ENCODE results near the gene TM9SF1.
"Not testable (repeated sequence)": the region's sequence is repeated elsewhere in the genome, so short reads cannot be mapped to it uniquely, and the experiment has no call there.

The TM9SF1 gene

DNA sequence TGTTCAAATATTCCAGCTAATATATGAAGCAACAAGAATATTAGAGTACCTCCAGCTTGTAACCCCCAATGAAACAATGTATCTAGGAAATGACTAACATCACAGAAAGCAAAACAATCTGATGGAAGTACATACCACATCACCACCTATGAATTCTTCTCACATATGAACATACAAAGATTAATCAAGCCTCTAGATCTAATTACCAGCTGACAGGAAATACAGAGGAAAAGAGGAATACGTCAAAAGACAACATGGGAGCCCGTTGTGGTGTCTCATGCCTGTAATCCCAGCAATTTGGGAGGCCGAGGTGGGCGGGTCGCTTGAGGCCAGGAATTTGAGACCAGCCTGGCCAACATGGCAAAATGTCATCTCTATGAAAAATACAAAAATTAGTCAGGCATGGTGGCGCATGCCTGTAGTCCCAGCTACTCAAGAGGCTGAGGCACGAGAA lies 29.4 kb upstream of the TM9SF1 start:
- no peak for DNase-seq

- DNase-seq = not testable (repeated sequence)
Observed at GRCh38 chr14:24222987-24223386, 27.7 kb upstream of the TM9SF1 start.

GRCh38 chr14:24219521-24219920 lies 24.3 kb upstream of the TM9SF1 start:
- DNase-seq = no peak

- no peak for DNase-seq
Observed at GRCh38 chr14:24219080-24219479, 23.8 kb upstream of the TM9SF1 start.

GRCh38 chr14:24216876-24217275 lies 21.6 kb upstream of the TM9SF1 start:
- not testable (repeated sequence) for DNase-seq

DNA sequence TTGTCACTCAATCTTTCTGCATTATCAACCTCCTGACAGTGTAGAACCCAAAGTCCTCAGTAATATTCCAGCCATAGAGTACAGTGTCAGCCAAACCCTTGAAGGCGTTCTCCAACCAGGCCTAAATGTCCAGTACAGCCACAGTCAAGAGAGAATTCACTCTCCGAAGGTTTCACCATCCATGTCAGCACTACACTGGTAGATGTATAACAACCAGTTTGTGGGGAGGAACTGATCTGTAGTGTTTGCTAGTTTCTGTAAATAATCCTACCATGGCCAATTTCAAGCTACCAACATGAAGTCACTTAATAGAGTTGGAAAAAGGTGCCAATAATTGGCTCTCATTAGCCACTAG lies 21.1 kb upstream of the TM9SF1 start:
- no peak for DNase-seq

- peak; percentile 30 to 78 for DNase-seq
Observed at GRCh38 chr14:24215495-24216344, 20.5 kb upstream of the TM9SF1 start, which contains the start of gene MDP1. TSS of gene MDP1 (minus strand) at chr14:24216066. CDS start at chr14:24215955, 111 bp downstream.

GRCh38 chr14:24213866-24214662 lies 18.8 kb upstream of the TM9SF1 start:
- no peak for DNase-seq

GRCh38 chr14:24212924-24213865 lies 18.0 kb upstream of the TM9SF1 start, which contains the start of gene CHMP4A:
TSS of gene CHMP4A (minus strand) at chr14:24213488. CDS start at chr14:24213439, 49 bp downstream.
- peak; percentile 43 to 65 for DNase-seq

GRCh38 chr14:24211311-24211710 lies 16.1 kb upstream of the TM9SF1 start:
- no peak for DNase-seq

DNA sequence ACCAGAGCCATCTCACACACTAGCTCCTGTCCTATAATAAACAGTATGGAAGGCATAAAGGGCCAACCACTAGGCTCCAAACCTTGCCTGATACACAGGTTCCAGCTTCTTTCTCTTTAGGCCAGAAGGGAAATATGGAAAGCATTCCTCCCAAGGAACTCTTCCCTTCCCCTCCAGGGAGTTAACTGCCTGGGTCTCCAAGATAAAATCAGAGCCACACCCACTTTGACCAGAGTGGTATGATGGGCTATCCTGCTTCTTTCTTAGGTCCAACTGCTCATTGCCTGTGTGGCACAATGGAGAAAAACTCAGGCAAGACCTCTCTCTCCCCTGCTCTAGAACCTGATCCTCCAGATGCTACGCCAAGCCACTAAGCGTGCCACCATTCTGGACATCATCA lies 12.4 kb upstream of the TM9SF1 start:
- no peak for DNase-seq

DNA sequence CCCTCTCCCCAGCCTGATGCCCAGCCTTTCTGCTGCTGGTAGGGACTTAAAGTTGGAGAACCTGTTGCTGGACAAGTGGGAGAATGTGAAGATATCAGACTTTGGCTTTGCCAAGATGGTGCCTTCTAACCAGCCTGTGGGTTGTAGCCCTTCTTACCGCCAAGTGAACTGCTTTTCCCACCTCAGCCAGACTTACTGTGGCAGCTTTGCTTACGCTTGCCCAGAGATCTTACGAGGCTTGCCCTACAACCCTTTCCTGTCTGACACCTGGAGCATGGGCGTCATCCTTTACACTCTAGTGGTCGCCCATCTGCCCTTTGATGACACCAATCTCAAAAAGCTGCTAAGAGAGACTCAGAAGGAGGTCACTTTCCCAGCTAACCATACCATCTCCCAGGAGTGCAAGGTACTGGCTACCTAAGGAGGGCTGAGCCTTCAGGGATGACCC lies 11.9 kb upstream of the TM9SF1 start:
- DNase-seq = no peak

DNA sequence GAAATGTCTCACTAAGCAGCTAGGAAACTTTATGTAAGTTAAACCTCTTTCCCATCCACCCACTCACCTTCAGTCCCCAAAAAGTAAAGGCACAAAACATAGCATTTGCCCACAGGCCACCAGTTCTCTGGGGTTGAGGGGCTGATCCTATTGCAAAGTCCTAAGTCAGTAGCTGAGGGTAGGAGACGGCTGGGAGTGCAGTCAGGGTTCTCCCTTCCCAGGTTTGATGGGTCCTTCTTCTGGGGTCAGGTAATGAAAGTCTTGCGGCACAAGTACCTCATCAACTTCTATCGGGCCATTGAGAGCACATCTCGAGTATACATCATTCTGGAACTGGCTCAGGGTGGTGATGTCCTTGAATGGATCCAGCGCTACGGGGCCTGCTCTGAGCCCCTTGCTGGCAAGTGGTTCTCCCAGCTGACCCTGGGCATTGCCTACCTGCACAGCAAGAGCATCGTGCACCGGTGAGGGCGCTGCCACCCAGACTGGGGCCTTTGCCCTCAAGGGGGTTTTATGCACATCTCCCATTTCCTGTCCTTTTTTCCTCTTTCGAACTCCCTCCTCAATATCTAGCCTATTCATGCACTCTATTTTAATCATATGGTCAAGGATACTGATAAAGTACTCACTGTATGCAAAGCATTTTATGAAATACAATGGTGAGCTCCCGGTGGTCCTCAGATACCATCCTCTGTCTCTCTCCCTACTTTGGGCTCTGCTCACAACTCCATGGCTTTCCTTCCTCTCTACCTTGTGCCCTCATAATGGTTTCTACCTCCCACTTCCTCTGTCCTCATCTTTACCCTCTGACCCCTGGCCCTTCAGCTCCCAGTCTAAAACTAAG lies 11.2 kb upstream of the TM9SF1 start:
- no peak for DNase-seq

DNA sequence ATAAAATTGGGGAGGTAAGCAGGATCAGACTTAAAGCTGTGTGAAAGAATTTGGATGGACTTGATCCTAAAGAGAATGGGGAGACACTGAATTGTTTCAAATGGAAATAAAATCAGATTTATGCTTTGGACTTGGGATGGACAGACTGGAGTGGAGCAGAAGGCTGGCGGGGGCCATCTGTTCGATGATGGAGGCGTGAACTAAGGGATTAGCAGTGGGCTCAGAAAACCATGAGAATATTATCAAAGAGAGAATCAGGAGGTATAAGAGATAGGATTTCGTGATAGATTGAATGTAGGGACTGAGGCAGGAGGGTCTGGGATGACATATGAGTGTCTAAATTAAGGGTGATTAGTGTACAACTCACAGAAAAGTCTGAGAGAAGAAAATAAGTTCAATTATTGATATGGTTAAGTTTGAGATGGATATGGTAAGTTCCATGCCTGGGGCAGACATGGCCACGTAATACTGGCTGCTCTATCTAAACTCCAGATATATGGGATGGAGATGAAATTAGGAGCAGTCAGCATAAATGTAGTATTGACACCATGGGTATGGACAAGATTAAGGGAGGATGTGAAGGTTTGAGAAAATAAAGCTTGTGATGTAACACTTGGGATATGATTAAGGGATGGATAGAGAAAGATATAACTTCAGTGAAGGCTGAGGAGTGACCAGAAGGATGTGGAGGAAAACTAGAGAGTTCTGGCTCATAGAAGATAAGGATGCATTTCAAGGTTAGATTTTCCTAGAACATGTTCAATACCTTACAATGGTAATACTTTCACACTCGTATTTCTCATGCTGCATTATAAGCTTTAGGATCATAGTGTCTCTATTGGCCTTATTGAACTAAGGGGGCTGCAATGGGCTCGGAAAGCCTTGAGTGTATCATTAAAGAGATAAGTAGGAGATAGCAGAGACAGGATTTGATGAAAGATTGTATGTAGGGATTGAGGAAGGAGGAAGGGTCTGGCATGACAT lies 9.2 kb upstream of the TM9SF1 start:
- no peak for DNase-seq

DNA sequence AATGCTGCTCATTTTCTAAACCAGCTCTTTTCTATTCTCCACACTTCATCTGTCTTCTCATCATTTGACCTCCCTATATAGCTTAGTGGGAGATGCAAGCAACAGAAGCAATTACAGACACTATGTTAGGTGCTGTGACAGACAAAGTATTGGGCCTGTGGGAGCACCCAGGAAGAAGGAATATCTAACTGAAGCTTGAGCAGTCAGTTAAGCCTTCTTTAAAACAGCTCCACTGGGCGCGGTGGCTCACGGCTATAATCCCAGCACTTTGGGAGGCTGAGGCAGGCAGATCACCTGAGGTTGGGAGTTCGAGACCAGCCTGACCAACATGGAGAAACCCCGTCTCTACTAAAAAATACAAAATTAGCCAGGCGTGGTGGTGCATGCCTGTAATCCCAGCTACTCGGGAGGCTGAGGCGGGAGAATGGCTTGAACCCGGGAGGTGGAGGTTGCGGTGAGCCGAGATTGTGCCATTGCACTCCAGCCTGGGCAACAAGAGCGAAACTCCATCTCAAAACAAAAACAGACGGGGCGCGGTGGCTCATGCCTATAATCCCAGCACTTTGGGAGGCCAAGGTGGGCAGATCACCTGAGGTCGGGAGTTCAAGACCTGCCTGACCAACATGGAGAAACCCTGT lies 8.1 kb upstream of the TM9SF1 start:
- DNase-seq = not testable (repeated sequence)

- DNase-seq = not testable (repeated sequence)
Observed at GRCh38 chr14:24202538-24202937, 7.3 kb upstream of the TM9SF1 start.

DNA sequence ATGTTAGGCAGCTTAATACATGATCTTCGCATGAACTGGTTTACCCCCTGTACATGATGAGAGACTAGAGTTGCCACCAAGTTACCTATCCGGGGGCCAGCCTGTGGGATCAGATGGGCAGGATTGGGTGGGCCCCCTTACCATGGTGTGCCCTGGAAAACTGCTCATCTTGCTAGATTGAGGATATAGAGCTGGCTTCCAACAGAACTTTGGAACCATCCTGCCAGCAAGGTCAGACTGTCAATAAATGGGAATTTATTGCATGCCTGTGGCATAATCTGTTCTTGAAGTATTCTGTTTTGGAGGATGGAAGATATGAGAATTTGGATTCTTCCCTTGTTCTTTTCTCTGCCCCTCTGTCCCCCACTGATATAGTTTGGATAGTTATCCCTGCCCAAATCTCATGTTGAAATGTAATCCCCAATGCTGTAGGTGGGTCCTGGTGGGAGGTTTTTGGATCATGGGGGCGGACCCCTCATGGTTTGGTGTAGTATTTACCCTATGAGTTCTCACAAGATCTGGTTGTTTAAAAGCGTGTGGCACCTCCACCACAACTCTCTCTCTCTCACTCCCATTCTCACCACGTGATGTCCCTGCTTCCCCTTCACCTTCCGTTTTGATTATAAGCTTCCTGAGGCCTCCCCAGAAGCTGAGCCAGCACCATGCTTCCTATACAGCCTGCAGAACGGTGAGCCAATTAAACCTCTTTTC lies 3.7 kb upstream of the TM9SF1 start:
- no peak for DNase-seq

DNA sequence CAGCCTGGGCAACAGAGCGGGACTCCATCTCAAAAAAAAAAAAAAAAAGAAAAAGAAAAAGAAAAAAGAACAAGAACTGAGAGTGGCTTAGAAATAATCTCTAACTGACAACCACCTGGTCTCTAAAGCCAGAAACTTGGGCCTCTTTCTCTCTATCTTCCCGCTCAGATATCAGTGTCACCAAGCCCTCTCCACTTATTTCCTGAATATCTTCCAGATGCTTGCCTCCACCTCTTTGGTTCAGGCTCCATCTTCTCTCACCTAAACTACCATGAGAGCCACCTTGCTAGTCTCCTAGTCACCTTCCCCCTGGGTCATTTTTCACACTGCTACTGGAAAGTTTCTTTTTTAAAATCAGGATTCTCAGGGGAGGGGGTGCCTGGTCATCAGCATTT lies 1.8 kb upstream of the TM9SF1 start:
- no peak for DNase-seq

Measured in cerebellar nuclear complex (tissue), 1 donor.